DMS114 treated with DMSO at 0.1 percent for 48 hours (cell line): ENCODE measurements around the gene ASAP2.
"Not testable (repeated sequence)": the region's sequence is repeated elsewhere in the genome, so short reads cannot be mapped to it uniquely, and the experiment has no call there.

Source experiments
- DNase-seq: peaks from one replicate; lab custom pipeline; 2025; ENCODE audit not compliant: unreplicated experiment; lab: John Stamatoyannopoulos, UW

The ASAP2 gene

DNA sequence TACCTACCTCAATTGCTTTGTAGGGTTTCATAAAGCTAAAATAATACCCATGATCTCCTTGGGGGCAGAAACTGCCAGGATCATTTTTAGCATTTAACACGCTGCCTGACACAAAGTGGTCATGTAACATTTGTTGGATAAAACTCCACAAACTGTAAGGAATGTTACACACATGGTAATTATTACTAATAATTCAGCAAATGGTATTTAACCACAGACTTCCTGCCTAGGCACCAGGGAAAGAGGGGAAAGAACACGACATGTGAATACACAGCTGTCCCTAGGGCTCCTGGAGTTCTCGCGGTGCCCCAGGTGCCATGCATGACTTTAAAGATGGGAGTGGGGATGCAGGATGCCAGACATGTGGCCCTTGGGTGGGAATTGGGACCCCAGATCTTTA, 43.5 kb downstream of the ASAP2 start:
- DNase-seq = no peak

DNA sequence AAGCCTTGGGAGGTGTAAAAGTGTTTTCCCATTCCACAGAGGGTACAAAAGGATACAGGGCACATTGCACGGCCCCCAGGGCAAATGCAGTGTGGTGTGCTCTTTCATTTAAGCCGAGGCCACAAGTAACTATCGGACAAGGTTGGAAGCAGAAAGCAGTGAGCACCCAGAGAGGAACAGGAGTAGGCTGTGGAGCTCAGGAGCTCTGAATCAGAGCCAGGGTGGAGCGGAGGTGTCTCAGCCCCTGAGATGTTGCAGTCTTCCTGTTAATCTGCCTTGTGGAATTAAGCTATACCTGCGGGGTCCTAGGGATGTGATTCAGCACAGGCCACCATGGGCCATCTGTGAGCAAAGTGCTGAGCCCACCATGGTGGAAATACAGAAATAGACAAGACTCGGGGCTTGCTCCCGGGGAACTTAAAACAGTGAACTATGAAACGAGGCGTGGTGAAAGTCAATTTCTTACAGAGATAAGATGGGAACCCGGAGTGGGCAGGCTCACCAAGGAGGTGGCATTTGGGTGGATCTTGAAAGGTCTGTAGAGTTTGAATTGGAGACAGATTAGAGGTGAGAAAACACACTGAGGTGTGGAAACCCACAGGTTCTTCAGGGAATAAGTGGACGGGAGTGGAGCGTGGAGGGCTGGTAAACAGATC, 44.0 kb downstream of the ASAP2 start:
- DNase-seq = no peak

GRCh38 chr2:9251154-9252001, 44.8 kb downstream of the ASAP2 start:
- DNase-seq = no peak

- no peak for DNase-seq
Measured at GRCh38 chr2:9252002-9252357, 45.4 kb downstream of the ASAP2 start.

GRCh38 chr2:9255416-9255815, 48.8 kb downstream of the ASAP2 start:
- no peak for DNase-seq

GRCh38 chr2:9256147-9256546, 49.5 kb downstream of the ASAP2 start:
- no peak for DNase-seq

DNA sequence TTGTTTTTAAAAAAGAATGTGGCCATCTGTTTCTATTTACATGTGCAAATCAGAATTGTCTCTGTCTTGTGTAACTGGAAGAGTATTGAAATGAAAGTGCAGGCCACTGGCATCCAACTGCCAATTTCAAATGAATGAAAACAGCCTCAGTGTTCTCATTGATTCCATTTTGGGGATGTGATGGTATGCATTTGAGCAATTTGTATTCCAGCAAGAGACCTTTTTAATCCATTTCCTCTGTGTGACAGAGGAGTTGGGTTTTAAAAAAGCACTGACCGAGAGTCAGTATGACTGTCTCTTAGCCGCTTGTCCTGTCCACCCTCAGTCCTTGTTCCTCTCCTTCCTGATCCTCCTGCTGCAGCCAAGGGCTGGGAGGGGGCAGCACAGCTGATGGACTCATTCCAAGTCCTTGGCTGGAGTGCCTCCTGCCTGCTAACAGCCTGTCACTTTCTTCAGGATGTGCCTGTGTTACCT, 50.0 kb downstream of the ASAP2 start:
- DNase-seq = no peak

DNA sequence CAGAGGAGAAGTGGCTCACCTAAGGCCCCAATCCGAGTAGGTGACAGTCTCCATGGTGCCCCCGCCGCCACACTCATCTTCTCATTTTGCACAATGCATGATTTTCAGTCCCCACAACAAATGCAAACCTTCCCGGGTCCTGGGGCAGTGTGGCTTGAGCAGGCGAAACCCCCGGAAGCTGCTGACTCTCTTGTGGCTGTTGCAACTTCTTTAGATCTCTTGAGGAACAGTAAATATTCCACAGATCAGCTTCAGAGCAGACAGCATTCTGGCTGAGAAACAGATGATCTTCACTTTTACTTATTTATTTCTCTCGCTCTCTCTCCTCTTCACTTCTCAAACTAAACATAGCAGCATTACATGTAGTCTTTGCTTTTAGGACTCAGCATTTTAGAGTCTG, 51.9 kb downstream of the ASAP2 start:
- no peak for DNase-seq

DNA sequence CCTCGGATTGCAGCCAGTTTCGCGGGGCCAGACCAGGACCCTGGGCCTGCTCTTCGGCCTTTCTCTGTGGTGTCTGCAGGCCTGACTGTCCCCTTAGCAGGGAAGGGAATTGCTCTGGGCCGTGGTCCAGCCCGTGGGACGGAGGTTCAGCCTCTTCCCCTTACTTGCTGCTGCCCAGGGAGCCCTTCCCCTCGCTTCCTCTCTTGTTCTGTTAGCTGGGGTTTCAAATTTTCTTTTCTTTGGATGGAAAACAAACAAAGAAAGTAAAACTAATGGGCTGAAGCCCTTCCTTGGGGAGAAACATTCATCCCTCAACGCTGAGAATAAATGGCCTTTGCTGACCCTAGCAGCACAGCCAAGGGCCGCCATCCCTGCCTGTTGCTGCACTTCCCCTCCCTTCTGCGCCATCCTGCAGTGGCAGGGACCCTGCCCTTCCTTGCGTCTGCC, 52.4 kb downstream of the ASAP2 start:
- no peak for DNase-seq

DNA sequence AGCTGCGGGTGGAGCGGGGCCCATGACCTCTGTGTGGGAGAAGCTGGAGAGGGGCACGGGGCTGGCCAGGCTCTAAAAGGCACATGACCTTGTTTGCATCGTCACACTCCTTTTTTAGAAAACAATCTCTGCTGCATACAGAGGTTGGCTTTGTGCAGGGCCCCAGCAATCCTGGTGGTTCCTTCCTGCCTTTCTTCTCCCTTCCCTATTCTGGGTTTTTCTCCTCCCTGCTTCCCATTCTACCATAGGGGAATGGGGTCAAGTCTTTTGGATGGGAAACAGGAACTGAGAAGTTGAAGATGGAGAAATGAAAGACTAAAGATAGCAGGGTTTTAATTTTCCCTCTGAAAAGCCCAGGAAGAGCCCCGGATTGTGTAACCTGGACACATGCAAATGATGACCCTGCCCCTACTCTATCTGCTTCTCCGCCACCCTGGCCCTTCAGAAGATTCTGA, 53.9 kb downstream of the ASAP2 start:
- DNase-seq = no peak

GRCh38 chr2:9261231-9261883, 54.7 kb downstream of the ASAP2 start:
- DNase-seq = no peak

GRCh38 chr2:9262671-9263171, 56.1 kb downstream of the ASAP2 start:
- no peak for DNase-seq

DNA sequence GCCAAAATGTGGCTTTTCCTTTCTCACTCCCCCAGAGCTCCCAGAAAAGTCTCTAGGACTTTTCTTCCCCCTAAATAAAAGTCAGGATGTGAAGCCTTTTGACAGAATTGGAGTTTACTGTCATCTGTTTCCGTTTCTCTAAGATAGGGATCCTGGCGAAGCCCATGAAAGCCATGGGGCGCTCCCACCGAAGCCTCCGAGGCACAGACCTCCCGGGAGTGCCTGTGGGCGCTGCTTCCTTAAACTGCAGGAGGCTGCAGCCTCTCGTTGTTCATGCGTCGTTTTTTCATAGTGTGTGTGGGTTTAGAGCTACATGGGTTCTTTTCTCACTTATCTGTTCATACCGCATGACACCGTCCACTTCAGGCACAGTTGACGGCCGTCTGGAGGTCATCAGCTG, 56.8 kb downstream of the ASAP2 start:
- no peak for DNase-seq

DNA sequence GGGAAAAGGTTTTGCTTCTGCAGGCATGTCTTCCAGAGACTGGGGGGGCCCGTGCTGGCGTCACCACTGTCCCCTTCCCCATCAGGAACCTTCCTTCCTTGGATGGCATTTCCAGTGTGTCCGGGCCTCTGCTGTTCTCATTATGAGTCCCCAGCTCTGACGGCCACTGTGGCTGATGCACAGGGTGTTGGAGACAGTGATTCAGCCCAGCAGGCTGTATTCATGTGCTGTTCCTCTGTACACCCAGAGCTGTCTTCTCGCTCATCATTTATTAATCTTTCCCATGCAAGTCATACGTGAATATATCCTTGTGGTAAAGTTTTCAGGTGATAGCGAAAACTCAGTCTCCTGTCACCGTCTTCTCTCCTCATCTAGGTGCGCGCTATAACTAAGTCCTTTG, 57.7 kb downstream of the ASAP2 start:
- no peak for DNase-seq

GRCh38 chr2:9266711-9267110, 60.1 kb downstream of the ASAP2 start:
- DNase-seq = no peak

DNA sequence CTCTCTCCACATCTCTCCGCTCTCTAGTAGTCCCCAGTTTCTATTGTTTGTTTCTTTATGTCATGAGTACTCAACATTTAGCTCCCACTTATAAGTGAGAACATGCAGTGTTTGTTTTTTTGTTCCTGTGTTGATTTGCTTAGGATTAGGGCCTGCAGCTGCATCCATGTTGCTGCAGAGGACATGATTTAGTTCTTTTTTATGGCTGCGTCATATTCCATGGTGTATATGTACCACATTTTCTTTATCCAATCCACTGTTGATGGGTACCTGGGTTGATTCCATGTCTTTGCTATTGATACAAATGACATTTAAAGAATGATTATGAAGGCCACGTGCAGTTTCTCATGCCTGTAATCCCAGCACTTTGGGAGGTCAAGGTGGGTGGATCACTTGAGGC, 60.7 kb downstream of the ASAP2 start:
- DNase-seq = not testable (repeated sequence)

- no peak for DNase-seq
Measured at GRCh38 chr2:9268301-9269080, 61.9 kb downstream of the ASAP2 start.

DNA sequence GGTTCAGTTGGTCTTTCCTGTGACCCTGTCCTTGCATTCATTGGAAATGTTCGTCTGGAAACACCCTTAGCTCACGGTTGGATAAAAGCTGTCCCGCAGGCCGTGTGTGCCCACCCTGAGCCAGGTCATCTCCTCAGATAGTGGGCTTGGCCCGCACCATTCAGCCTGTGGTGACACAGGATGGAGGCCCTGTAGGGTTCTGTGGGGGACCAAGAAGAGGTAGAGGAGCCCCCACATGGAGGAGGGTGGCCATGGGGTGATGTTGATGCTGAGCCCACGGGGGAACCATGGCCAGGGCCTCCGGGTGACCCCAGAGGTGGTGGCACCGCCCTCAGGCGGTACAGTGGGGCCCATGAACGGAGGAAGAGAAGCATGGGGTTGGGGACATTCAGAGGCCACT, 62.7 kb downstream of the ASAP2 start:
- no peak for DNase-seq

DNA sequence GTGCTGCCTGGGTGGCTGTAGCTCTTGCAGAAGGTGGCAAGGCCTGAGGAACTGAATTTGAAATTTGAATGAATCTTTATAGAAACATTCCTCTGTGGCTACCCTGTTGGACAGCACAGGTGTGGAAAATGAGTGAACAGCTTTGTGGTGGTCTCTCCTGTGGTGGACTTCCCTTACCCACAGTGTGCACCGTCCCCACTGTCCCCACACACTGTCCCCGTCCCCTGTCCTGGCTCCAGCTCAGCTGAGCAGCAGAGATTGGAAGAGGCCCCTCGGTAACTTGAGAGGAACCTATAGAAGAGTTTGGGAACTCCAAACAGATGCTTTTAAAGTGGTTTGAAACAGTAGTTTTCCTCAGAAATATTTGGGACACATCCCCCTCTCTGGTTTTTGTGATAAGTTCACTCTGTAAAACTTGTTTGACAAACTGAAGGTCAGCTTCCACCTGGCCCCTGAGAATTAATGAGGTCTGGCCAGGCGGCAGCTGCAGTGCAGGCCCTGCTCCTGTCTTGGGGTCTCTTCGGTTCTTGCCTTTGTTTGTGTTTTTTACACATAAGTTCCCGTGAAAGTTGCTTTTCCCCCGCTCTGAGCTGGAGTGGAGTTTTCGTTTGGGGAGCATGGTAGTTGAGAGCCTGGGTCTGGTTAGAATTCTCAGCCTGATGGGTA, 63.2 kb downstream of the ASAP2 start:
- DNase-seq = no peak

DNA sequence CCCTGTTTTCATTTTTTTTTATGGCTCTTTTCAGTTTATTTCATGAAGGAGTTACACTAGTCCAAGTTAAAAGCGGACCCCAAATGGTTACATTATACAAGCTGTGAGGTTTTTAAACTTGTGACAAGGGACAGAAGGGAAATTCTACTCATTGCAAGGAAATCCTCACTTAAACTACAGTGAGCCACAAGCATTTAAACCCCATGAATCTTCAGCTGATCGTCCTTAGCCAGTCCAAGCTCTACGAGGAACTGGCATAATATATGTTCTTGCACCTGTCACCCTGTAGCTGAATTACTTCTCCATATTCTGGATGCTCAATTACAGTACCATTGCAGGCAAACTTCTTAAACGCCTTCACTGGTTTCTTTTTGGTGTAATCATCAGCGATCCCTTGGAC, 64.5 kb downstream of the ASAP2 start:
- DNase-seq = no peak
